Hematopoietic multipotent progenitor cell treated with erythropoietin and hydrocortisone succinate and interleukin-3 and kit ligand, for 15 days (in vitro differentiated cells): Measurements from ENCODE around the gene ARID1B.
A peak's percentile ranks its signal among the peaks of the same experiment; 100 is the strongest.

Experiments
- DNase-seq: peaks from one replicate; pipeline ENCODE4 v3.0.0-alpha.2; 2015; ENCODE audit warnings: low spot score

The ARID1B gene

DNA sequence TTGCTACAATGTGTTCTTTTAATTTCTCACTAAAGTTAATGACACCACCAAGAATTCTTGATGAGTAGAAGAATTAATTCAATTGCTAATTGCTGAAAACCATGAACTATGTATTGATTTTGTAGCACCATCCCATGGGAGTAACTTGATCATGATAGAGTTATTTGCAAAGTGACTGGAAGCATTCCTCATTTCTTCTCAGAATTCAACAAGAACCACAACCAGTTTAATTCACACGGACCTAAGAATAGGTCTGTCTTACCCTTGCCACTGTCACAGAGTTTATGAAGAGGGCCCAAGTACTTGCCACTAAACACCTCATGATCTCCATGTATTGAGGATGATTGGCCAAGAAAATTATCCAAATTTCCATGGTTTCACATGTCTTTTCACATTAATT, 324.0 kb downstream of the ARID1B start:
- no peak for DNase-seq

DNA sequence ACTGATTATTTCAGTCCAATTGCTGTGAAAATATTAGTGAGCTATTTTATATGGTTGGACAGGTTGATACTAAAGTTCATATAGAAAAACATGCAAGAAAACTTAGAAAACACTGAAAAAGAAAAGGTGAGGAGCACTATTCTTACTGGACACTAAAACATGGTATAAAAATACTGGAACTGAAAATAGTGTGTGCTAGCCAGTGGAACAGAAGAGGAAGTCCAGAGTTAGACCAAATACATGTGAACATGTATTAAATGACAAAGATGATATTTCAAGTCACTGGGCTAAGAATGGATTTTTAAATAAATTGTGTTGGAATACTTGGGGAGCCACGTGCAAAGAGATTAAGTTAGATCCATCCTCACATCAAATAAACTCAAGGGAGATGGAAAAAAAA, 327.6 kb downstream of the ARID1B start:
- DNase-seq, result no peak

DNA sequence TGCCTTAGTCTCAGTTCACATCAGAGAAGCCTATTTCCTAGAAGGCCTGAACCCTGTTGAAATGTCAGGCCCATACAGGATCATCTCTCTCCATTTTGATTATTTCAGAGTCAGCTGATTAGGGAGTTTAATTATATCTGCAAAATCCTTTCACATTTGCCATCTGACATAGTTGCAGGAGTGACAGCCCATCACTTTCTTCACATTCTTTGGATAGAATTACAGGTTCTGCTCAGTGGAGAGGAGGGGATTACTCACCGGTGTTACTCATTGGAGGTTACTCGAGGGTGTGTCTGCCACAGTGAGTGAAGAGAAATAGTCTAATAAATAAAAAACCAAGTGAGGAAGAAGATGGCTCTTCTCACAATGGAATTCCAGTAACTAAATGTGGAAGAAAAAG, 329.3 kb downstream of the ARID1B start:
- DNase-seq, result no peak

DNA sequence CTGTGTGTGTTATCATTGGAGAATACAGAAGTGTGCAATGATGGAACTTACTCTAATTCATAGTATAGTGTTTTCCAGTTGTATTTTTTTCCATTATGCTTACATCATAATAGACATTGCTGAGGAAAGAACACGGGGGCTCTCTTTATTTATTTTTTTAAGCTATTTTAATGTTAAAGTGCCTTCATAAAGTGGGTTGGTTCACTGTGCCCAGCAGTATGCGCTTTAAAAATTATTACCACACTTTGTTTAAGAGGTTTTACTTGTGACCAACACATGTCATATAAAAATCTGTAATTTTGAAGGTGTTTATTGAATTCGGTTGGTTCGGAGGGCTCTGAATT, 330.4 kb downstream of the ARID1B start:
- DNase-seq, result no peak

DNA sequence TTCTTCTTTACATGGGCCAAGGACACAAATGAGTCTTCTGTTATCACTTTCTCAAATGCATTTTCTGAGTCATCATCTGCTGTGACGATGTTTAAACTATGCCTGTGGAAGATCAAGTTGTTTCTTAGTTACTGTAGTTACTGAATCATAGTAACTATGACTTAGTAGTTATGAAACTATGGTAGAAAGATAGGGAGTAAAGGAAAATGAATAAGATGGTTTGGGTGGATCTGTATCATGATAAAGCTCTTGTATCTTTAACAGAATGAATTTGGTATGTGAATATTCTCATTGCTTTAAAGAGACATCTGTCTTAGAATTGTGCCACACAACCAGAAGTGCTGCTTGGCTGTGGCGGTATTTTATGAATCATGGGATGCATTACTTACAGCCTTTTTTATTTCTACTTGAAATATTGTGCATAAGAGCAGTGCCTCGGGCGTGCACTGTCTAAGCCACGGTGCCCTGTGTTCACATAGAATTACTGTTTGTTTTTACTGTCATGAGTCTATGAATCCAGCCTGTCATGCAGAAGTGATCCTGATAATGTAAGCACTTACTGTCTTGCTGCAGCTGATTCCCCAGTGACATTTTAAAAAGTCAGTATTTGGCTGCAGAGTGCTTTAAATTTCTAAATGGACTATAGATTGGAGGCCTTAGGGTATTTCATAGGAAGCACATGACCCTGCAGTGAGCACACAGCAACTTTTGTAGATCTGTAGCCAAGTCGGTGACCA, 330.9 kb downstream of the ARID1B start:
- peak; percentile 47 for DNase-seq

DNA sequence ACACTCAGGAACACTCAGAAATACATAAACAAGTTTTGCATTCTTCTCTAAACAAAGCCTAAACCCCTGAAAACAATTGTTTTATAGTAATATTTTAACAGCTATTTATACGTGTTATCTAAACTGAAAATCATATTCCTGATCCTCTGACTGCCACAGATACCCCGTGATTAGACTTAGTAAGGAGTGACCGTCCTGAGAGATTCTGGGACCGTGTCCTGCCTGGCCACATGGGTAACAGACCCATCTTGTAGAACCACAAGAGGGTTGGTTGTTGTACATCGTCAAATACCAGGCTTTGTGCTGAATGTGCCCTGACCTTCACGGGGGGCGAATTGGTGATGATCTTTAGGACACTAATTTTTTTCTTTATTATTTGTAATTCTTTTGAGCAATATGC, 331.7 kb downstream of the ARID1B start:
- no peak for DNase-seq

DNA sequence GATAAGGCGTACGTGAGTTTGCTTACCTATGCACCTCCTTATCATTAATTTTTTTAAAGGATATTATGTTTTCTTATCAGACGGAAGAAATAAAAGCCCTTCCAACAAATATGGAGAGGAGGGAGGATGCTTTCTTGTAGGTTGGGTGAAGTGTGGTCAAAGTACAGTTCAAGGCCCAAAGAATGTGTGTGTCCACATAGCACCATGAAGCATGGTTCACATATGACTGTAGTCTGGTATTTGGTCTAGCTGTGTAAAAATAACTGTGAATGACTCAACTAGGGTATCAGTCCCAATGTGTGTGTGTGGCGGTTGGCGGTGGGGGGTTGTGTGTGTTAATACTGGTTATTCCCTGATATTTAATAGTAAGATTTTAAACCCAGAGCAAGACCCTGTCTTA, 333.4 kb downstream of the ARID1B start:
- no peak for DNase-seq

DNA sequence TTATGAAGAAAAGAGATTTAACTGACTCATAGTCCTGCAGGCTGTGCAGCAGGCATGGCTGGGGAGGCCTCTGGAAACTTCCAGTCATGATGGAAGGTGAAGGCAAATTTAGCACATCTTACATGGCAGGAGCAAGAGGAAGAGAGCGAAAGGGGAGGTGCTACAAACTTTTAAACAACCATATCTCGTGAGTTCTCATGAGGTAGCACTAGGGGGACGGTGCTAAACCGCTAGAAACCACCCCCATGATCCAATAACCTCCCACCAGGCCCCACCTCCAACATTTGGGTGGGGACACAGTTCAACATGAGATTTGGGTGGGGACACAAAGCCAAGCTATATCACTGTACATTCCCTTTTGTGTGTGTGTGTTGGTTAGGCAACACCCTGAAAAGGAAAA, 336.2 kb downstream of the ARID1B start:
- DNase-seq, result no peak

DNA sequence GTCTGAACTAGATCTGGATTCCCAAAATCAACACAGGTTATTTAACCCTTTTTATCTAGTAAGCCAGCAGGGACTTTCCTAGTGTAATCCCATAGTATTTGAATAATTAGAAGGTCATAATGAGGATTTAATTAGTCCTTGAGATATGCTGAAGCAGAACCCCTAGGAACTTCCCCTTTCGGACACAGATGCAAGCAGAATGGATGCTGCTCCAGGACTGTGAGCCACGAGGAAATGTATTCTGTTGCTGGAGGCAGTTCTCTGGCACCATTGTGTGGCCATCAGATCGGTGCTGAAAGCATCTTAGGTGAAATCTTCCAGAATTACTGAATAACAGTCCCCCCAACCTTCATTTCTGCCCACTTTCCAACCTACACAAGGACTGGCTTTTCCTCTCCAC, 339.2 kb downstream of the ARID1B start:
- no peak for DNase-seq

DNA sequence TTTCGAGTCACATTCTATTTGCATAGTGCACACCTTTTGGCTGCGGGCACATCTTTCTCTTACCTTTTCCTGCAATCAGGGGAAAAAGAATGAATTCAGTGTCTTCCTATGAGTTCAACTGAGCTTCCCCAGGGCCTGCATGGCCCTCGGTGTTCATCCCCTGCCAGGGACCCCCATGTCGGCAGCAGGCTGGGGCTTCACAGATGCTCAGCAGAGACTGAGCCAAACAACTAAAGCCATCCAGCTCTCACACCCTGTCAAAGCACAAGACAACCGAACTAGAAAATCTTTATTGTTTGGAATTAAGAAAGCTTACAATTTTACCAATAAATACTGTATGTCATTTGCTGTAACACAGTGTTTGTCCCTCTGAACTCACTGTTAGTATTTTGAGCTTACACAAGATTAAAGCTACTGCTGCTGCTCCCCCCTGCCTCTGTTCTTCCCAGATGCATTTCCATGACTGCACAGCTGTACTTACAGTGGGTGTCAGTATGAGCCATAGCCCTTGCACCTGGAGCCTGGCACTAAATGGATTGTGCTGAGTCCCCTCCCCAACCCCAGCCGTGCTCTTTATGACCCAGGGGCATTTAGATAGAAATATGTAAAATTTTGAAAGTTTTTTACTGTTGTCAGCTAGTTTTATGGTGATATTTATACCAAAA, 340.4 kb downstream of the ARID1B start:
- DNase-seq, result no peak

DNA sequence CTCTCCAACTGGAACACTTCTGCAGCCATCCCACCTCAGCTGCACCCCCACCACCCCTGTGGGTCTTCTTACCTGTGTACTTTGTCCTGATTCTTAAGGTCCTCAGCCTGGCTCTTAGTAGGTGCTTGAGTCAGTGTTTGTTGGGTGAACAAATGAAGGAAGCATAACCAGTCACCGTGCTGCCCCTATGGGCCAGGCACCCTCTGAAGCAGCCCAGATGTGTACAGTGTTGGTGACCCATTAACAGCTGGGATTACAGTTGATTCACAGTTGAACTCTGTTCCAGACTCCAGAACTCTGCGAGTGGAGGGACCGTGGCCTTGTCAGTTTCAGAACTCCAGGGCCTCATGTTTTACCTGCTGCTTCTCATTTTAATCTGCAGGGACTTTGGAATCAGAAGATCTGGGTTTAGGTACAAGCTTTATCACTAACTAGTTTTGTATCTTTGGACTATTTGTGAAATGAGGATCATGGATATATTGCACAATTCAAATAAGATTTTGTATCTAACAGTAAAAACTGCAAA, 342.4 kb downstream of the ARID1B start:
- DNase-seq, result no peak

DNA sequence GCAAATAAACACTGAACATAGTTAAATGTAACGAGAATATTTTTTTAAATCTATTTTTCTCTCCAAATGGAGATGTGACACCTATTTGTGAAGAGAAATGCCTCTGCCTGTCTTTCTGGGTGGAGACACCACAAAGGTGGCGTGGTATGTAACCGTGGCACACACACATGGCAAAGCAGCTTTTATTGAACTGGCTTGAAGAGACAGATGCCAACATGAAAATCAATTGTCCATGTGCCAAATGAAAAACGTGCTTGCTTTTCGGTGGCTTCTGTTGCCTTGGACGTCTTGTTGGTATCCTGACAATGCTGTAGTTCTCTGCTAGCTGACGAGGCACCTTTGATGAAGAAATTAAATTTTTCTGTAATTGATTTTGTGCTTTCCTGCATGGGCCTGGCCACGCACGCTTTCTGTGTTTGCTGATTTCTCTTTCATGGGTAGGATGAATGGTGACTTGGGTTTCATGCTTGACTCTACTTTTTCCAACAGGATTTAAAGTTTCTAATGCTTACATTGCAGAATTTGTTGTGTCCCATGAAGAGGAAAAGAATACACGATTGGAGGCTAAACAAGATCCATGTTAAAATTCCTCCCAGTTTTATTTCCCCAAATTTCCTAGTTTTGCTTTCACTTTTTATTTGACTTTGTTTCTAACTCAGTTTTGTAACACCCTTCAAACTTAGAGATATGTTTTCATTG, 343.5 kb downstream of the ARID1B start:
- DNase-seq, result no peak

DNA sequence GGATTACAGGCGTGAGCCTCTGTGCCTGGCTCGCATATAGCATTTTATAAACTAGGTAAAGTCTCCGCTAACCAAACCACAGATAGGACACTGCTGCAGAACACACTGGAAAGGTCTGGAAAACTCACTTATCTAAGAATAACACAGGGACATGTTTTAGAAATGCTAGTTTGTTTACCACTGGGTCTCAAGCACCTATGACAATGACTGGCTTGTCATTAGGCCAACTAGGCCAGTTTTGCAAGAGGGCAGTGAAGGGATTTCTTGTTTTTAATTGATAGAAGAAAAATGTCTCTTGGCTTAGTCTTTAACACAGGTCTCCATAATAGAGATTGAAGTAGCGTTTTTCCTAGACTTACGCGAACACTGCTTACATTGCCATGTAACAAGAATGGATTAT, 344.7 kb downstream of the ARID1B start:
- no peak for DNase-seq

DNA sequence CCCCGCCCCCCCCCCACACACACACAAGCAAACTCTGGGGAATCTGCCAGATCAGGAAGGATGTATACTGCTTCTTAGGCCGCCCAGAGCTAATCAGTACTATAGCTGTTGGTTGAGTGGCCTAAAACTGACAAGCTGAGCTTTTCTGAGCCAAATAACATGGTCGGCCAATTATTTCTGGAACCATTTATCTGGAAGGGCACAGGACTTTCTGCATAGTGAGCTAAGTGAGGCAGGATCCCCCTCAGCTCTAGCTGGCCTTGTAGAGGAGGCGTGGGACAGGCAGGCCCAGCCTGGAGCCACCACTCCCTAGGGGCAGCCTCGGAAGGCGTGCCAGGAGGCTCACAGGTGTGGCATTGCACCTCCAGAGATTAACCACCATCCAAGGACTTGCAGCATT, 346.1 kb downstream of the ARID1B start:
- DNase-seq, result no peak

DNA sequence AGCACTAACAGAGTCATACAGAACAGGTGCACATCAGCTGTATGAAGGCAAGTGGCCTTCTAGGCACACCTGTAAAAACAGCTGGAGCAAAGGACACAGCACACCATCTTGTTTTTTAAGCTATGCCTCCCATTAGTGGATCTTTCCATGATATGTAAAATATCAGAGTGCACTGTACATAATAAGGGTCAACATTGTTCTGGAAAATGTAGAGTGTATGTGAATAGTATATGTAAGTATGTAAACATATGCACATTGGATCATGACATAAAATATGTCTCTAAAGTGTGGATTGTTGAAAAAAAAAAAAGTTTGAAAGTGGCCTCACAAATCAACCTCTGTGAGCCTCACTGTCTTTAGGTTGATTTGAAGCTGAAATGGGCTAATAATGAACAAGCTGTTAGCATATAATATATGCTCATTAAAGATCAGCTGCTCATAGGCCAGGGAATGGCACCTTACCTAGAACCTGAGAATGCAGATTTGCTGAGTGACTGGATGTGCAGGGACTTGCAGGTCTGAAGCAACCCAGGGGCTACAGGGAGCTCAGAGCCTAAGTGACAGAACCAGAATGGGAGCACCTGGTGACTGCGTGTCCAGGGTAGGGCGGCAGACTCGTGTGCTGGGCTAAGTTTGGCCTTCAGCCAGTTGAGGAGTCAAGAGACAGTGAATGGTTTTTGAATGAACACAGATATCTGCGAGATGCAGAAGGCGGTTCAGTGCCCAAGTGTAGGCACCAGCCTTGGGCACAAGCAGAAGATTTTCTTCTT, 347.5 kb downstream of the ARID1B start:
- DNase-seq, result no peak

DNA sequence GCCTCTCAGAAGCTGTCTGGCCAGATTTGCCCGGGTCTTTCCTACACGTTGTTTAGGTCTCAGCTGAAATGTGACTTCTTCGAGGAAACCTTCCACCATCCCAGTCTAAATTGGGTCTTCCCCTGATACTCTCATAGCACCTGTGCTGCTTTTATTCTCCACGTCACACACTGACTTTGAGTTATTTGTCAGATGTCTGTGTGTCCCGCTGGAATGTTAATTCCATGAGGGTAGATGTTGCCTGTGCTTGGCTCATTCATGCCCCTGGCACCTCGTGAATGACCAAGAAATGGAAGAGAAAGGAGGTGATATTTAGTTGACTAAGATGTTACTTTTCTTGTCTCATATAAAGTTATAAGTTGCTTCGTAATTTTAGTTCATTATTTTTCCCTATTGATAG, 348.4 kb downstream of the ARID1B start:
- DNase-seq, result no peak

DNA sequence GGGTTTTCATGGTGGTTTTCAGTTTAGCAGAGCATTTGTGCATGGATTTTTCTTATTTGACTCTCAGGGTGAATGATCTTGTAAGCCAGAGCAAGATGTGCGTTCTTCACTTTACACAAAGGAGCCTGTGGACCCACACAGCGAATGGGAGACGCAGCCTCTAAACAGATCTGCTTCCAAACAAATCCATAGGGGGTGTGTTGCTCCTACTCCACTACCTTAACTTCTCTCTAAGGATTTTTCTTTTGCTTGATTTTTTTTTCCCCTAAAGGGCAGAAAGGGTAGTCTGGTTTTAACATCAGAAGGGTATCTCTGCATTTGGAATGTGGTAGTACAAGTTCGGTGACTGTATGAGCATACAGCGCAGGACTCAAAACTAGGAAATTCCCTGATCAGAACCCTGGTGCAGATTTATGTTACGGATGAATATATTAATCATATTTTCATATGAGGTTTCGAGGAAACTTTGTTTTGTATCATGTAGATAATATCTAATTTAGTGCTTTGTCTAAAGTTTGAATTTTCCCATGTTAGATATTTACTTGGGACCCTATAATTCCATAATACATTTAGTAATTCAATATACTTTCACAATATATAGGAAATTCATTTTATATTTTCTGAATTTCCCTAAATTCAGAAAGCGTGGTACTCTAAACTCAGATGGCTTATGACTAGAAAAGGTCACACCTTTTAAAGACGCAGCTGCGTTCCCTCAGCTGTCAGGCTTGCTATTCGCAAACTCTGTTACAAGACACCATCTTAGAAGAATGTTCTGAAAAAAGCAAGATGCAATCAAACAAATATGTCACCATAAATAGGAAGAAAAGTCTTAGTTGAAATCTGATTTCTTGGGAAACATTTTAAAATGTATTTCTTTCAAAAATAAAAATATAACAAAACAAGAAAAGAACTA, 349.3 kb downstream of the ARID1B start:
- DNase-seq, result no peak

DNA sequence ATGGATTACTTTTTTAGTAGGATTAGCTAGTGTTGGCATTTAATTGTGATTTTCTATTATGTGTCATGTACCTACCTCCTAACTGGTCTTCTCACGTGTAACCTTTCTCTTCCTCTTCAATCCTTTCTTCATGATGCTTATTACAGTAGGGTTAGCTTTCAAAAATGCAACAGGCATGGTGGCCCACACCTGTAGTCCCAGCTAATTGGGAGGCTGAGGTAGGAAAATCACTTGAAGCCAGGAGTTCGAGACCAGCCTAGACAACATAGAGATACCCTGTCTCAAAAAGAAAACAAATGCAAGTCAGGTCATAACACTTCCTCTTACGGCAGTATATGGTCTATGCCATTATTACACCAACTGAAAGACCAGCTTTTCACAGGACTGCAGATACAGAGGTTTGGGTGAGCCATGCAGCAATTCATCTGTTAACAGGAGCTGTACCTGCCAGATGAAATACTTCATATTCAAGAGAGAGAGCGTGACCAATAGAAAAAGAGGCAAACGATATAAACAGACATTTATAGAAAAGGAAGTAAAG, 351.1 kb downstream of the ARID1B start:
- DNase-seq, result no peak

DNA sequence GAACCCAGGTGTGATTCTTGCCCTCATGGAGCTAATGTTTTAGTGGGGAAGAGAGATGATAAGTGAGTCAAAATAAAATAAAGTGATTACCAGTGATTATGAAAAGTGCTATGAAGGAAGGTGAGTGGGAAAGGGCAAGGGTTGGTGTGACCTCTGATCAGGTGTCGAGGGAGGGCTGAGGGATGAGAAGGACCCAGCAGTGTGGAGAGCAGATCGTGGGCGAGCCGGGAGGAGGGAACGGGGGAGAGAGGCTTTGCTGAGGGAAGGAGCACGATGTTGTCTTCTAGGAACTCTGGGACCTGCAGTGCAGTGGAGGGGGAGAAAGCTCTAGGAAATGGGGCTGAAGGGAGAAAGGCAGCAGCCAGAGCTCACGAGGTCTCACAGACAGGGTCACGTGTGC, 354.1 kb downstream of the ARID1B start:
- no peak for DNase-seq

DNA sequence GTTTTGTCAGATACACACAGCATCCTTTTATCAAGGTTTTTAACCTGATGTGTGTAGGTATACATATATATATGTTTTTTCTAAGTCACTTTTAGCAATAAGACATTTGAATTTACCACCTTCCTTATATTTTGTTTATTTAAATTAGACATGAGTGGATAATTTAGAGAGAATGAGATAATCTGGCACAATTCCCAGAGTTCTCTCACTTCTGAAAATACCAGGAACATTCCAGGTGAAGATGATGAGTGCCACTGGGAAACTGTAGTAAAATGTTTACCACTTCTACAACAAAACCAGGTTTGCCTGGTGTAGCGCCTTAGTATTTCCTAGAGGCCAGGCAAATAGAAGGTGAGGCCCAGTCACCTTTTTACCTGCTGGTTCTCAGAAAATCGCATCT, 356.7 kb downstream of the ARID1B start:
- DNase-seq, result no peak

DNA sequence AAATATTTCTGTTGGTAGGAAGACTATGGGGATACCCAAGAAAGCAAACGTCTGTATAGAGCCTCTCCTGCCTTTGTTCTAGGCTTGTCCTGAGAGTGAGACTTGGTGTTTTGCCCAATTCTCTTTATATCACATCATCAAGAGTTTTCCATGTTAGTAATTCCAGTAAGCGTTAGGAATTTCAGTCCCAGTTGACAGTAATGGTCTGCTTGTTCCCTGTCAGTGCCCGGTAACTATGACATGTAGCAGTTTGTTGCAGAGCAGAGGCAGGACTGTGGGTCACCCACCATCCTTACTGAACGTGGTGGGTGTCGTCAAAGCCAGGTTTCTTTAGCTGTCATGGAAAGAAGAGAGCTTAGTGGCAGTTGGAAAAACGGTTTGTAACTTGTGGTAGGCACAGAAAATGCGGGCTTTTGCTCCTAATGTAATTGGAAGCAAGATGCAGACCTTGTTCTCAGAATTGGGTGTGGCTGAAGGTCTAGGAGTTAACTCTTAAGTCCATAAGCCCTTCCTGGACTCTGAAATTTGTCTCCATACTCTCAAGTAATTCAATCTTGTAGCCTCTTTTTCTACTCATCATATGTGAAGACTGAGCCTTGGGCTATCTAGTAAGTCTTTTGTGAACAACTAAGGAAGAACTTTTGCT, 357.3 kb downstream of the ARID1B start:
- no peak for DNase-seq
